HepG2 (cell line): Measurements from ENCODE around the gene PRR9. TPM values are rescaled to one million over a fixed set of nuclear protein-coding genes. Genes with fewer than 3 reads are reported as not detected.
A peak's percentile ranks its signal among the peaks of the same experiment; 100 is the strongest.
"Not testable (repeated sequence)": the region's sequence is repeated elsewhere in the genome, so short reads cannot be mapped to it uniquely, and the experiment has no call there.

Experiments
- ATAC-seq: fragments of 200-7000 bp; cut with Tn5 transposase; 3 replicates; pipeline ENCODE4 v1.9.1; 2020; ENCODE audit warnings: mild to moderate bottlenecking, moderate library complexity
- BruUV-seq: library from RNA; stranded (reverse); fragments of 400-500 nt; replicated peaks from 2 replicates; lab custom pipeline; 2021; lab: Mats Ljungman, UMichigan
- CTCF ChIA-PET: fragments of 300-600 bp; formaldehyde crosslinking; extraction: SDS; loops from one replicate; lab custom pipeline; 2021; ENCODE audit warnings: low total read pairs, inconsistent platforms, low intra/inter-chr PET ratio; lab: Yijun Ruan, JAX
- POLR2A ChIA-PET: fragments of 350-600 bp; sonication (Branson Sonifier 250); formaldehyde crosslinking; loops from one replicate; lab custom pipeline; 2020; ENCODE audit warnings: antibody characterized with exemption, inconsistent platforms; lab: Yijun Ruan, JAX
- DNase-seq: peaks from one replicate; pipeline ENCODE4 v3.0.0-alpha.2; 2015; ENCODE audit warnings: low spot score
- FAIRE-seq: peaks from 3 replicates; lab custom pipeline; 2011; peaks lifted over from hg19 to GRCh38; lab: Jason Lieb, UNC
- H2AFZ ChIP-seq: one replicate; pipeline ENCODE4 v1.6.1; 2011; ENCODE audit warnings: low read length, inconsistent platforms
- H3K27ac ChIP-seq: fragments of 300-600 bp; 3 replicates; pipeline ENCODE4 v1.8.0; 2011; ENCODE audit warnings: mixed run types, mild to moderate bottlenecking, mixed read lengths, low read length, inconsistent platforms; ENCODE audit not compliant: insufficient read depth; ENCODE audit errors: extremely low read length
- H3K27me3 ChIP-seq, 2 experiments: fragments of 200-600 bp in 1 of 2; 2 replicates in 1 of 2; 3 replicates in 1 of 2; pipeline versions ENCODE4 v1.6.0 to v1.8.0; 2011; ENCODE audit warnings: low read length in 2 of 2, mild to moderate bottlenecking in 2 of 2, moderate library complexity in 2 of 2, inconsistent platforms in 1 of 2; ENCODE audit not compliant: insufficient read depth in 2 of 2, control insufficient read depth in 1 of 2
- H3K36me3 ChIP-seq, 2 experiments: fragments of 200-600 bp in 1 of 2; replicated peaks in 1 of 2; 2 replicates in 1 of 2; 3 replicates in 1 of 2; pipeline versions ENCODE4 v1.5.1 to v1.8.0; 2011; ENCODE audit warnings: low read length in 2 of 2, inconsistent platforms in 1 of 2; ENCODE audit not compliant: insufficient read depth in 2 of 2, control insufficient read depth in 1 of 2
- H3K4me1 ChIP-seq: 2 replicates; pipeline ENCODE4 v1.5.1; 2012; ENCODE audit warnings: low read length, inconsistent platforms; ENCODE audit not compliant: insufficient read depth
- H3K4me2 ChIP-seq: 2 replicates; pipeline ENCODE4 v1.6.0; 2011; ENCODE audit warnings: low read depth, low read length, inconsistent platforms
- H3K4me3 ChIP-seq, 3 experiments: fragments of 200-600 bp in 1 of 3; sonication (generic), shearing (Covaris generic) in 1 of 3; replicated peaks in 1 of 3; 2 replicates each; pipeline ENCODE4 v1.5.1; 2011 to 2016; ENCODE audit warnings: low read length in 3 of 3, inconsistent platforms in 2 of 3, low read depth in 2 of 3, mild to moderate bottlenecking in 2 of 3, control low read depth in 1 of 3, mixed read lengths in 1 of 3; ENCODE audit not compliant: insufficient read depth in 1 of 3
- H3K79me2 ChIP-seq: one replicate; pipeline ENCODE4 v1.6.1; 2011; ENCODE audit warnings: low read length, inconsistent platforms; ENCODE audit not compliant: insufficient read depth
- H3K9ac ChIP-seq: 2 replicates; pipeline ENCODE4 v1.6.0; 2011; ENCODE audit warnings: mild to moderate bottlenecking, low read depth, low read length, inconsistent platforms; ENCODE audit not compliant: insufficient read depth
- H3K9me3 ChIP-seq: 2 replicates; pipeline ENCODE4 v1.5.1; 2012; ENCODE audit warnings: mild to moderate bottlenecking, low read length
- H4K20me1 ChIP-seq: 2 replicates; pipeline ENCODE4 v1.6.0; 2011; ENCODE audit warnings: inconsistent platforms, mild to moderate bottlenecking, low read length, moderate library complexity; ENCODE audit not compliant: insufficient read depth
- CTCF ChIP-seq: sonication (generic); formaldehyde crosslinking; IDR thresholded peaks from 2 replicates; pipeline ENCODE4 v1.5.0; 2020; ENCODE audit warnings: mild to moderate bottlenecking, missing genetic modification reagents, moderate library complexity
- JUND ChIP-seq: sonication (generic); formaldehyde crosslinking; IDR thresholded peaks from 2 replicates; pipeline ENCODE4 v1.8.0; 2022; ENCODE audit warnings: mild to moderate bottlenecking, missing genetic modification reagents
- PBX3 ChIP-seq: sonication (generic); formaldehyde crosslinking; IDR thresholded peaks from 2 replicates; pipeline ENCODE4 v1.8.1; 2023; ENCODE audit warnings: missing genetic modification reagents, inconsistent platforms, borderline replicate concordance
- PHB2 ChIP-seq: fragments of 450-650 bp; IDR thresholded peaks from 2 replicates; pipeline ENCODE4 v1.6.1; 2018; ENCODE audit not compliant: partially characterized antibody
- WGBS: methylation state at CpG from one replicate; pipeline ENCODE4 v1.1.6; 2017; ENCODE audit warnings: low lambda C conversion rate; 5-methylcytosine and 5-hydroxymethylcytosine counted together
- in situ Hi-C: cut with HindIII; loops from 2 replicates; pipeline ENCODE4 v1.10.0; 2017; ENCODE audit warnings: low pct_unique_long_range_greater_than_20kb; ENCODE audit not compliant: extremely low pct_ligation_motif_present
- intact Hi-C: fragments of 100-400 bp; cut with micrococcal nuclease; formaldehyde crosslinking; loops from one replicate; pipeline ENCODE4 v1.10.0; 2022; ENCODE audit not compliant: unreplicated experiment
- polyA plus RNA-seq, 8 experiments: library from polyadenylated mRNA; depleted of rRNA in 3 of 8; stranded (reverse) in 7 of 8; unstranded in 1 of 8; fragments of >200 nt; fragmentation: Illumina TruSeq in 4 of 8; extraction: Trizol in 4 of 8; gene quantifications; 2 replicates each; pipeline versions ENCODE4 v1.2.1 to v1.2.3, GENCODE V29; 2011 to 2016; ENCODE audit warnings: low read depth in 4 of 8, missing spikeins in 1 of 8, mixed read lengths in 1 of 8; ENCODE audit not compliant: insufficient read depth in 1 of 8
- total RNA-seq, 5 experiments: library from RNA; depleted of rRNA; stranded (reverse); fragments of >200 nt; fragmentation: Illumina TruSeq; extraction: Trizol; gene quantifications; 2 replicates each; pipeline ENCODE4 v1.2.3, GENCODE V29; 2016; ENCODE audit warnings: low read depth in 1 of 5

Gene PRR9
- total and polyA plus RNA-seq, 2 of the 13 experiments (the other 11 are each of a cell fraction or from before 2014, with no cell fraction given), result not detected

DNA sequence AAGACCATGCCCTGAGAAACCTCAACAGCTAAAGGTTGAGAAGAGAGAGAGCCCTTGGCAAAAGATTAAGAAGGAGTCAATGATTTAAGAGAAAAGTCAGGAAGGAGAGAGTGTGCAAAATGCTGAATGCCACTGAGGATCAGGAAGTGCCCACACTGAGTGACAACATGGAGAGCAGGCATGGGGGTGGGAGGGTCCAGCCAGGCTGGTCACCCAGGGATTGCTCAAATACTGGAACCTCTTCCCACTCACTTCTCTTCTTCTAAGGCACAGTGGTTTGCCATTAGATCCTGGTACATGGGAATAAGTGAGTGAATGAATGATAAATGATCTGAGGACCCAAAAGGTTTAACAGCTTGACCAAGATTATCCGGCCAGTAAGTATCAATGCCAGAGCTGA, 11.1 kb downstream of the PRR9 start:
- Histone ChIP-seq H3K27me3 (peaks cover 0 to 8% of the 10 kb centered on the region in 2 experiments; a peak in 4 of 5 replicates), H3K4me3 (no peak overlapping the region), H3K4me1 (no peaks in the 10 kb centered on the region), H3K79me2 (no peaks in the 10 kb centered on the region), H3K36me3 (no peaks in the 10 kb centered on the region), H3K27ac (no peak overlapping the region), H2AFZ (no peak overlapping the region), H3K9ac (no peak overlapping the region), H3K9me3 (no peaks in the 10 kb centered on the region), H3K4me2 (no peak overlapping the region), H4K20me1 (no peaks in the 10 kb centered on the region)
- in situ Hi-C loops, result loop anchor here (10.0 kb wide), 2 partner anchors 314 to 354 kb away; partner anchors contain the start of gene SMCP
- intact Hi-C loops, result no loop called here
- WGBS, result 90% methylated on average over 1 of the region's 1 CpG
- TF ChIP-seq JUND (CRISPR knock-in tag) (no peak), PHB2 (no peak), PBX3 (CRISPR knock-in tag) (no peak)
- no peak for DNase-seq
- no peak for ATAC-seq
- BruUV-seq, result no TSS peak
- CTCF ChIA-PET, result no interaction called here
- POLR2A ChIA-PET, result no interaction called here
- no peak for FAIRE-seq

DNA sequence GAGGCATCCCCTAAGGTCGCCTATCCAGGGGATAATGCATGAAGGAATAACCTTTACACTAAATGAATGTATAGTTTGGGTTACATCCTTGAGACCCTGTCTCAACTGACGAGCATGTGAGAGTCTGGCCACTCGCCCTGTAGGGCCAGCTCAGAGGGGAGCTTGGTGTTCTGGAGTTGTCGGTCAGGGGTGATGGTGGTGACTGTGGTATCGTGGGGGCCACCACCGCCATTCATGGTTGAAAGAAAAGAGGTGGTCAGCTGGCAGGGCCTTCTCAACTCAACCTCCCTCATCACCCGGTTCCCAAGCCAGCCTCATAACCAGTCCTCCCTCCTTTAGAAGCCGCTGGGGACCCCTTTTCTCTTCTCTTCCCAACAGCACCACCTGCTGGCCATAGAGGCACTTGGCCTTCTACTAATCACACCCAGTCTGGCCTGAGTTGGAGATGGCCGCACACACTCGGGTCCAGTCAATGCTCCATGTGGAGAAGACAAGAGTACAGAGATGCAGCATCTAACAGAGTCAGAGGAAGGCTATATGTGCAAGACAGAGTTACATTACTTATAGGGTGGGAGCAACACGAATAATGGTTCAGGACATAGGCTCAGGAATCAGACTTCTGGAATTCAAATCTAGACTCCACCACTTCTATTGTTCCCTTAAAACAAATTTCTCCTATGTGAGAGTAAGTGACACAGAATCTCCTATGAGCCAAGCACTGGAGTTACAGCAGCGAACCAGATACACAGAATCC, 11.9 kb downstream of the PRR9 start:
- H3K9ac ChIP-seq, BruUV-seq, DNase-seq, H3K4me3 ChIP-seq, intact Hi-C loops, H3K27ac ChIP-seq, H3K4me2 ChIP-seq, POLR2A ChIA-PET, H3K27me3 ChIP-seq, CTCF ChIA-PET, H2AFZ ChIP-seq, H3K36me3 ChIP-seq, H3K4me1 ChIP-seq, H4K20me1 ChIP-seq, H3K79me2 ChIP-seq, H3K9me3 ChIP-seq: not testable (repeated sequence)
- in situ Hi-C loops, result loop anchor here (10.0 kb wide), 2 partner anchors 314 to 354 kb away; partner anchors contain the start of gene SMCP
- WGBS, result 21% methylated on average over 11 of the region's 12 CpGs
- ATAC-seq, result peak; percentile 84
- peak; percentile 85 for FAIRE-seq
- TF ChIP-seq CTCF, result peak; percentile 60
